ENCODE results near the gene CCDC183. TPM values are rescaled to one million over a fixed set of nuclear protein-coding genes. Genes with fewer than 3 reads are reported as not detected.
A peak's percentile ranks its signal among the peaks of the same experiment; 100 is the strongest.
"Not testable (repeated sequence)": the region's sequence is repeated elsewhere in the genome, so short reads cannot be mapped to it uniquely, and the experiment has no call there.

Gene CCDC183
- total RNA-seq, 1 experiment from 2014 or later = 1.8 TPM

GRCh38 chr9:136784249-136784996, 11.7 kb upstream of the CCDC183 start:
- no peak for DNase-seq (ENCODE audit: extremely low read depth, low read depth)

- no peak for DNase-seq (ENCODE audit: extremely low read depth, low read depth)
These were observed 11.2 kb upstream of the CCDC183 start for GRCh38 chr9:136784997-136785361.

- DNase-seq (ENCODE audit: extremely low read depth, low read depth) = not testable (repeated sequence)
These were observed 10.4 kb upstream of the CCDC183 start for GRCh38 chr9:136785565-136786355.

- DNase-seq (ENCODE audit: extremely low read depth, low read depth) = no peak
These were observed 9.7 kb upstream of the CCDC183 start for GRCh38 chr9:136786451-136786850.

- DNase-seq (ENCODE audit: extremely low read depth, low read depth) = not testable (repeated sequence)
These were observed 9.2 kb upstream of the CCDC183 start for GRCh38 chr9:136786983-136787382.

- DNase-seq (ENCODE audit: extremely low read depth, low read depth) = peak; percentile 69
These were observed 8.3 kb upstream of the CCDC183 start for GRCh38 chr9:136787690-136788400.

- DNase-seq (ENCODE audit: extremely low read depth, low read depth) = not testable (repeated sequence)
These were observed 7.3 kb upstream of the CCDC183 start for GRCh38 chr9:136788644-136789522.

GRCh38 chr9:136789523-136789937, 6.6 kb upstream of the CCDC183 start:
- DNase-seq (ENCODE audit: extremely low read depth, low read depth) = no peak

- DNase-seq (ENCODE audit: extremely low read depth, low read depth) = peak; percentile 99
These were observed 5.3 kb upstream of the CCDC183 start, which contains the start of gene TMEM141 for GRCh38 chr9:136790640-136791515. TMEM141 (plus strand) TSS chr9:136791344; CDS start chr9:136791371, 27 bp downstream.

- no peak for DNase-seq (ENCODE audit: extremely low read depth, low read depth)
These were observed 4.4 kb upstream of the CCDC183 start for GRCh38 chr9:136791516-136792276.

- DNase-seq (ENCODE audit: extremely low read depth, low read depth) = no peak
These were observed 3.6 kb upstream of the CCDC183 start for GRCh38 chr9:136792321-136793085.

GRCh38 chr9:136793086-136793946, 2.8 kb upstream of the CCDC183 start:
- DNase-seq (ENCODE audit: extremely low read depth, low read depth) = no peak

- no peak for DNase-seq (ENCODE audit: extremely low read depth, low read depth)
These were observed 1.7 kb upstream of the CCDC183 start for GRCh38 chr9:136794281-136794999.

- no peak for DNase-seq (ENCODE audit: extremely low read depth, low read depth)
These were observed 1.2 kb upstream of the CCDC183 start for GRCh38 chr9:136795000-136795348.

GRCh38 chr9:136796775-136797347, 723 bp downstream of the CCDC183 start:
- not testable (repeated sequence) for DNase-seq (ENCODE audit: extremely low read depth, low read depth)

- DNase-seq (ENCODE audit: extremely low read depth, low read depth) = no peak
These were observed 2.6 kb downstream of the CCDC183 start for GRCh38 chr9:136798708-136799078.

All from NCI-H460 (cell line).